ENCODE measurements around the gene WRAP53.

DNA sequence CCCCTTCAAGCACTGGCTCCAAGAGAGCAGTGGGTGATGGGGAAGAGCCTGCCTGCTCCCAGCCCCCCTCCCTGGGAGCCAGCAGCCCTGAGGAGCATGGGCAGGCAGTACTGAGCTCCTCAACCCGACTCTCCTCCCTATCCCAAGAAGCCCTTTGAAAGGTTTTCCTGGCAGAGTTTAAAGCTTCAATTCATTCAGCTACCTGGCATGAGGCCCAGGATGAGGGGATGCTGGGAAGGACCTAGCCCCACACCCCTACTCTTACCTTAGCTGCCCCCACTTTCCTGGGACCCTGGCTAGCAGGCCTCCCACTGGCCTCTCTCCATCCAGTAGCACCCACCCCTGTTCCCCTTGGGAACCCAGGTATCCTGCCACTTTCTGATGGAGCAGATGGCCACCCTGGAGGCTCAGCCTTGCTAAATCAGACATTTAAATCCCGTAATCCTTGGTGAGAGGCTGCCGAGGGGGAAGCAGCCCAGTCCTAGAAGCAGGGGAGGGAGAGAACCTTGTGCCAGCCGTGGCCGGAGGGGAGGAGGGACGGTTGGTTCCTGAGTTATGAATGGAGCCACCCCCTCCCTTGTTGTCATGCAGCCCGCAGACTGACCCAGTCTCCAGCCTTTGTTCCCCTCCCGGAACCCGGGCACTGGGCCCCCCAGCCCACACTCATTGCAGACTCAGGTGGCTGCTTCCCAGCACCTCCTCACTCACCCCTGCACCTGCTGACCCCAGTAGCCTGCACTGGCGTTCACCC is 20.4 kb upstream of the WRAP53 start:
- TF ChIP-seq POLR2AphosphoS5 (IDR thresholded peaks at IDR 0.05): no peak
- TF ChIP-seq, protein P1, sequence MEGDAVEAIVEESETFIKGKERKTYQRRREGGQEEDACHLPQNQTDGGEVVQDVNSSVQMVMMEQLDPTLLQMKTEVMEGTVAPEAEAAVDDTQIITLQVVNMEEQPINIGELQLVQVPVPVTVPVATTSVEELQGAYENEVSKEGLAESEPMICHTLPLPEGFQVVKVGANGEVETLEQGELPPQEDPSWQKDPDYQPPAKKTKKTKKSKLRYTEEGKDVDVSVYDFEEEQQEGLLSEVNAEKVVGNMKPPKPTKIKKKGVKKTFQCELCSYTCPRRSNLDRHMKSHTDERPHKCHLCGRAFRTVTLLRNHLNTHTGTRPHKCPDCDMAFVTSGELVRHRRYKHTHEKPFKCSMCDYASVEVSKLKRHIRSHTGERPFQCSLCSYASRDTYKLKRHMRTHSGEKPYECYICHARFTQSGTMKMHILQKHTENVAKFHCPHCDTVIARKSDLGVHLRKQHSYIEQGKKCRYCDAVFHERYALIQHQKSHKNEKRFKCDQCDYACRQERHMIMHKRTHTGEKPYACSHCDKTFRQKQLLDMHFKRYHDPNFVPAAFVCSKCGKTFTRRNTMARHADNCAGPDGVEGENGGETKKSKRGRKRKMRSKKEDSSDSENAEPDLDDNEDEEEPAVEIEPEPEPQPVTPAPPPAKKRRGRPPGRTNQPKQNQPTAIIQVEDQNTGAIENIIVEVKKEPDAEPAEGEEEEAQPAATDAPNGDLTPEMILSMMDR (IDR thresholded peaks at IDR 0.05): no peak
